Activated CD4-positive, alpha-beta memory T cell treated with anti-CD3 and anti-CD28 coated beads, Interleukin-2, amount 10 ng/mL, durations not matched to agents 7 days and 5 days (primary cell): ENCODE results near the gene TRIM44. TPM values are rescaled to one million over a fixed set of nuclear protein-coding genes. Genes with fewer than 3 reads are reported as not detected.
"Not testable (repeated sequence)": the region's sequence is repeated elsewhere in the genome, so short reads cannot be mapped to it uniquely, and the experiment has no call there.

Experiments used
- CTCF ChIA-PET: fragments of 350-600 bp; sonication (Branson Sonifier 250); formaldehyde crosslinking; loops from one replicate; lab custom pipeline; 2021; ENCODE audit warnings: antibody characterized with exemption, inconsistent platforms; lab: Charles Lee
- POLR2A ChIA-PET: fragments of 350-600 bp; sonication (Branson Sonifier 250); formaldehyde crosslinking; loops from one replicate; lab custom pipeline; 2021; ENCODE audit warnings: antibody characterized with exemption; lab: Charles Lee
- DNase-seq: peaks from one replicate; pipeline ENCODE4 v3.0.0-alpha.2; 2020
- H3K27ac Mint-ChIP-seq: one replicate; pipeline ENCODE4 v1.8.0; 2021; ENCODE audit warnings: mild to moderate bottlenecking, mixed read lengths
- H3K27me3 Mint-ChIP-seq: one replicate; pipeline ENCODE4 v1.8.0; 2021; ENCODE audit warnings: mixed read lengths
- H3K36me3 Mint-ChIP-seq: one replicate; pipeline ENCODE4 v1.8.0; 2021; ENCODE audit warnings: low read depth, mixed read lengths
- H3K4me1 Mint-ChIP-seq: one replicate; pipeline ENCODE4 v1.8.0; 2021; ENCODE audit warnings: mixed read lengths
- H3K4me3 Mint-ChIP-seq: one replicate; pipeline ENCODE4 v1.8.0; 2021; ENCODE audit warnings: mild to moderate bottlenecking, mixed read lengths
- H3K9me3 Mint-ChIP-seq: one replicate; pipeline ENCODE4 v1.8.0; 2021; ENCODE audit warnings: mixed read lengths
- total RNA-seq, 2 experiments: library from RNA; stranded (reverse); gene quantifications; one replicate each; pipeline ENCODE4 v1.2.3, GENCODE V29; 2021

The TRIM44 gene
- total RNA-seq, 2 experiments from 2014 or later, result 17.7 to 20.8 TPM

DNA sequence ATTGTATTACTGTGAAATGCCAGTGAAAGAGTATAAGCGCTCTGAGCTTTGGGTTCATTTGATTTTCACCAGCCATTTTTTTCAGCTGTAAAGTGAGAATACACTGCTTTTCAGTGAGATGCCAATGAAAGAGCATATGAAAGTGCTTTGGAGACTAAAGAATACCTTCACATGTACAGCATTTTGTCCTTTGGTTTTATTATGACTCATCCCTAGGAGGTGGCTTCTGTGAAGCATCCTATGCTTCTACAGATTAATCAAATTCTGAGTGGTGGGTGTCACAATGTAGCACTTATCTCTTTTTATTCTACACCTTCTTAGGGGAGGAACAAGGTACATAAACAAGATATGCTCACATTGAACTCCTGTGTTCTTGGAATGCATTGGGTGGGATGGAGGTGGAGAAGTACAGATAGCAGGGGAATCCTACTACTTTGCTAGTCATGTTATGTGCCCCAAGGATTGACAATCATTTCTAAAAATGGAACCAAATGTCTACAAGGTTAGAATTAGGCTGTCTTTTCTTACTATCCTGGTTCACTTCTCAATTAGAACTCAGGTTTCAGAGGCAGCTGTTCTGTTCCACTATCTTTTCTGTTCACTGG is 18.7 kb downstream of the TRIM44 start:
- DNase-seq, result no peak
- Mint-ChIP-seq H3K4me1 (peaks cover 7% of the 10 kb centered on the region), H3K27me3 (no peaks in the 10 kb centered on the region), H3K36me3 (no peaks in the 10 kb centered on the region), H3K9me3 (no peaks in the 10 kb centered on the region), H3K27ac (no peak overlapping the region), H3K4me3 (no peak overlapping the region)
- ChIA-PET POLR2A (no interaction called here), CTCF (no interaction called here)

DNA sequence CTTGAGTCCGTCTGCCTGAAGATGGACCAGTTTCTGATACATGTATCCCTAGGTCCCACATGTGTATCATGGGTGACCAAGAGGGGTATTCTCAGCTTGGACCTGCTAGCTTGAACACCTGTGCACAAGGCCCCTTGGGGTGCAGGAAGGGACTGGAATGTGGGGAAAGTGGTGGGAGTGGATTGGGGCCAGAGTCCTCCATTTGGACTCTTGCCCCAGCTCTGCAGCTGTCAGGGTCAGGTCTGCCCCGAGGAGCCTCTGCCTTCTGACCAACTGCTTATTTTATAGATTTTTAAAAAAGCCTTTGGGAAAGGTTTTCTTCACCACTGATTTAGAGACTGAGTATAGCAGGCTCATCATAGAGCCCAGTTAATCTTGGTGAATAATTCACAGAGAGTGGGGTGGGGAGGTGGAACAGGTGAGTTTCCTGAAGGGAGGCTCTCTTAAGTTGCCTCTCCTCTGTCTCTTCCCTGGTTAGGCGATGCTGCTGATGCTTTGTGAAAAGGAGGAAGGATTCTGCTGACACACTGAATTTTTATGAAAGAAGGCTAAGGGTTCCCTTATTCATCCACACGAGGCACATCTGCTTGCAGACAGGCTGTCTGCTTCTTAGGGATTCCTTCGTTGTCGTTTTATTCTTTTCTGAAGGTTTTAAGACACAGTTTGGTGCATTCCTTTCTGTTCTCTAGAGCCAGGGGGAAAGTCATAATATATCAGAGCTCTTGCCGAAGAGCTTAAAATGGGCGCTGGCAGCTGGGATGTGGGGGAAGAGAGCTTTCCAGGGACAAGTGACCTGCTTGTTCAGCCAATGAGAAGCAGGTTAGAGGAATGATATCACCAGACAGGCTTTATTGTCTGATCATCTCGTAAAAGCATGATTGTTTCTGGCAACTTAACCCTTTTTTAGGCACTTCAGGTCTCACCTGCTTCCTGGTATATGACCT is 19.9 kb downstream of the TRIM44 start:
- no peak for DNase-seq
- CTCF ChIA-PET, result interaction anchor here (0.6 to 0.7 kb wide), 2 partner anchors 33 to 245 kb away, joined by 4 read pairs; no protein-coding TSS in a partner anchor
- POLR2A ChIA-PET, result no interaction called here
- H3K27ac Mint-ChIP-seq, result no peak overlapping the region
- H3K4me3 Mint-ChIP-seq, result no peak overlapping the region
- H3K36me3 Mint-ChIP-seq, result peaks cover 7% of the 10 kb centered on the region
- no peaks in the 10 kb centered on the region for H3K9me3 Mint-ChIP-seq
- H3K27me3 Mint-ChIP-seq, result no peaks in the 10 kb centered on the region
- peaks cover 7% of the 10 kb centered on the region for H3K4me1 Mint-ChIP-seq

DNA sequence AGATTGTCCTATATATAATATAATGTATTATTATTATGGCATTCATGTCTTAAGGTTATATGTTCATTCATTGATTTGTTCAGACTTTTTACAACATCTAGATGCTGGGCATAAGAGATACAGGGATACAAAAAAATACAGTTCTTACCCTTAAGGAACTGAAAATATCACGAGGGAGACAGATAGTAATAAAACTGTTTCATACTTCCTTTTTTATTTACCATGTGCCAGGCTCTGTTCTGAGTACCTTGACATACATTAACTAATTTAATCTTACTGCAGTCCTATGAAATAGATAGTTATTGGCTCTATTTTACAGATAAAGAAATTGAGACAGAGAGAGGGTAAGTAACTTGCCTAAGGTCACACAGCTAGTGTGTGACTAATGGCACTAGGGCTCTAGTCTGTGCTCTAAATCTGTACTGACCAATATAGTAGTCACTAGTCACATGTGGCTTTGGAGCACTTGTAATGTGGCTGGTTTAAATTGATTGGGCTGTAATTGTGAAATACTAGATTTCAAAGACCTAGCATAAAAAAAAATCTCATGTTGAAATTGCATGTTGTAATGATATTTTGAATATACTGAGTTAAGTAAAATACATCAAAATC is 21.3 kb downstream of the TRIM44 start:
- ChIA-PET POLR2A (no interaction called here), CTCF (no interaction called here)
- Mint-ChIP-seq H3K36me3 (peaks cover 7% of the 10 kb centered on the region), H3K4me1 (peaks cover 8% of the 10 kb centered on the region), H3K27ac (no peak overlapping the region), H3K4me3 (no peak overlapping the region), H3K27me3 (no peaks in the 10 kb centered on the region), H3K9me3 (no peaks in the 10 kb centered on the region)
- DNase-seq, result no peak

DNA sequence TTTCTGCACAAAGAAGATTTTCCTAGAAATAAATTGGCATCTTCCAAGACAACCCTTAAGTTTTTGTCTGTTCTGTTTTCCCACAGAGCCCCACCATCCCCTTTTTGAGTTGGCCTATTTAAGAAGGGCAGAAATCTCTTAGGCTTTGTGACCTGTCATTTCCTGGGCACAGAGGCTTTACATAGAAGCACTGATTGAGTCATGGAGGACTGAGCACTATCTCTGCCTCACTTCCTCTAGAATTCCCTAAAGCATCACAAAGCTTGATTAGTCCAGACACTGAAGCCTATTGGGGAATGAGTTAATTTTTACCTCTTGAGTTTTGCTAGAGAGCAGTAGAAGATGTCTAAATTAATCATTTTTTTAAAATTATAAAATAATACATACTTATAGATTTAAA is 25.4 kb downstream of the TRIM44 start:
- Mint-ChIP-seq H3K27ac (no peak overlapping the region), H3K4me3 (no peak overlapping the region), H3K4me1 (peaks cover 1% of the 10 kb centered on the region), H3K9me3 (no peaks in the 10 kb centered on the region), H3K36me3 (peaks cover 7% of the 10 kb centered on the region), H3K27me3 (no peaks in the 10 kb centered on the region)
- CTCF ChIA-PET, result no interaction called here
- DNase-seq, result no peak
- POLR2A ChIA-PET, result no interaction called here

DNA sequence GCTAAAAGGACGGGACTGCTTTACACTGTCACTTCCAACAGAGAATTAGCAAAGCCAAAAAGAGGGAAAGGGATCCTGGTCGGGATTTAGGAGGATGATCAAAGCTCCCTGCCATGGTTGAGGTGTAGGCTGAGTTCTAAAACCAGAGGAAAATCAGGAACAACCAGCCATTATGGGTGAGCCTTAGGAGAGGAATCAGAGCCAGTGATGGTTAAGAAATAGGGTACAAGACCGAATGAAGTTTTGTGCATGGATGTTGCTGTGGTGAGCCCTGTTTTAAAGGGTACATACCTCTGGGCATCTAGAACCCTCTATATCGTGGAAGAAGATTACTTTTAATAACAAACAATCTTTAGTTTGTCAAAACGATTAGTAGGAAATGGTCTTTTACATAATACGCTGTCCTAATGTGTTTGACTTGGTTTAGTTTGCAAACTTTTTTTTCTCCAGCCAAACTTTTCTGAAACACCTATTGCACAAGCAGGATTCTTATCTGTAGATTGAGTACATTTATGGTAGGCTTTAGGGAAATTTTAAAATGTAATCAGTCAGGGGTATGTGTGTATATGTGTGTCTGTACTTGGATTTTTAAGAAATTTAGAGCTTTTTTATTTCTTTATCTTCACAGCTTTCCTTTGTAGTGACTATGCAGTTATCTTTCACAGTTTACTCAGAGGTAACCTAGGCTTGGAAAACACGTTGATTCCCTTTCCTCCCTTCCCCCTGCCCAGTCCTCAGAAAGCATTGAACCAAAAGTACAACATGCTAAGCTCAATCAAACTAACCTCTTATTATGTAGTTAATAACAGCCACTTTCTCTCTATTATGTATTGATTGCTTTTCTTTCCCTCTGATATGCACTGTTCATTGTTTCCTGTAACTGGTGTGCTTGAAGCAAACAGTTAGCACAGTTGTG is 26.8 kb downstream of the TRIM44 start:
- Mint-ChIP-seq H3K27ac (no peak overlapping the region), H3K4me1 (peaks cover 1% of the 10 kb centered on the region), H3K9me3 (peaks cover 1% of the 10 kb centered on the region), H3K36me3 (peaks cover 7% of the 10 kb centered on the region), H3K27me3 (no peaks in the 10 kb centered on the region), H3K4me3 (no peak overlapping the region)
- DNase-seq, result no peak
- CTCF ChIA-PET, result no interaction called here
- POLR2A ChIA-PET, result no interaction called here

DNA sequence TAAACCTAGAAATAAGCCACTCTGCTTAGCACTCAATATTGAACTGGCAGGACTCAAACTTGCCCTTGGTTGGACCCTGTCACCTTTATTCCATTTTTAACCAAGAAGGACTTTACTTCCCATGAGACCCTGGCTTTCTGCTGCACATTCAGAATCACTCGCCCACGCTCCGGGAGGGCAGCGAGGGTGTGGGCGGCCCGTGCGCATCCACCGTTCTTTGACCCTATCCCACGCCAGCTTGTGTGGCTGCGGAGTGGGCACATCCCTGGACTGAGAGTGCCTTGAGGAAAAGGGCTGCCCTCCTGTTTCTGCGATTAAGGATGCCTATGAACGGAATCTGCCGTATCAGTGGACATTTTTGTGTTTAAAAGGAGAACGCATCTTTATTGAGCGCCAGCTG is 39.6 kb downstream of the TRIM44 start:
- peaks cover 2% of the 10 kb centered on the region for H3K9me3 Mint-ChIP-seq
- ChIA-PET POLR2A (no interaction called here), CTCF (no interaction called here)
- no peak overlapping the region for H3K4me3 Mint-ChIP-seq
- no peak overlapping the region for H3K27ac Mint-ChIP-seq
- DNase-seq, result no peak
- no peaks in the 10 kb centered on the region for H3K27me3 Mint-ChIP-seq
- H3K4me1 Mint-ChIP-seq, result no peaks in the 10 kb centered on the region
- H3K36me3 Mint-ChIP-seq, result peaks cover 3% of the 10 kb centered on the region

DNA sequence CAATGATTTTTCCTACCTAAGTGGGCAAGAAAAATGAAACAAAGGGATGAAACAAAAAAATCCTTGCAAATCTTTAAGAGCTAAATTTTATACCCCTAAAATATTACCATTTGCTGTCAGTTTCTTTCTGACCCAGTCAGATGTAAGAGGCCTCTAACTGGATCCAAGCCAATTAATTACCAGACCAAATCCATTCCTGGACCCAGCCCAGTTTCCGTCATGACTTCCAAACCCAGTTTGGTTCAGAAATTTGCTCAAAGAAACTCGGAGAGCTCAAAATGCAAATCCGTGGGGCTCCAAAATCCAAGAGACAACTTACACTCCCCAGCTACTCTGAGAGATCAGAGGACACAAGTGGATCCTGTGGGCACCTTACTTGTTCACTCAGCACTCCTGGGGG is 46.8 kb downstream of the TRIM44 start:
- H3K9me3 Mint-ChIP-seq, result no peaks in the 10 kb centered on the region
- no peaks in the 10 kb centered on the region for H3K36me3 Mint-ChIP-seq
- DNase-seq, result no peak
- POLR2A ChIA-PET, result no interaction called here
- H3K27me3 Mint-ChIP-seq, result no peaks in the 10 kb centered on the region
- CTCF ChIA-PET, result interaction anchor here (0.7 kb wide), 1 partner anchor 12 kb away, joined by 5 read pairs; no protein-coding TSS in a partner anchor
- no peak overlapping the region for H3K27ac Mint-ChIP-seq
- no peaks in the 10 kb centered on the region for H3K4me1 Mint-ChIP-seq
- no peak overlapping the region for H3K4me3 Mint-ChIP-seq

DNA sequence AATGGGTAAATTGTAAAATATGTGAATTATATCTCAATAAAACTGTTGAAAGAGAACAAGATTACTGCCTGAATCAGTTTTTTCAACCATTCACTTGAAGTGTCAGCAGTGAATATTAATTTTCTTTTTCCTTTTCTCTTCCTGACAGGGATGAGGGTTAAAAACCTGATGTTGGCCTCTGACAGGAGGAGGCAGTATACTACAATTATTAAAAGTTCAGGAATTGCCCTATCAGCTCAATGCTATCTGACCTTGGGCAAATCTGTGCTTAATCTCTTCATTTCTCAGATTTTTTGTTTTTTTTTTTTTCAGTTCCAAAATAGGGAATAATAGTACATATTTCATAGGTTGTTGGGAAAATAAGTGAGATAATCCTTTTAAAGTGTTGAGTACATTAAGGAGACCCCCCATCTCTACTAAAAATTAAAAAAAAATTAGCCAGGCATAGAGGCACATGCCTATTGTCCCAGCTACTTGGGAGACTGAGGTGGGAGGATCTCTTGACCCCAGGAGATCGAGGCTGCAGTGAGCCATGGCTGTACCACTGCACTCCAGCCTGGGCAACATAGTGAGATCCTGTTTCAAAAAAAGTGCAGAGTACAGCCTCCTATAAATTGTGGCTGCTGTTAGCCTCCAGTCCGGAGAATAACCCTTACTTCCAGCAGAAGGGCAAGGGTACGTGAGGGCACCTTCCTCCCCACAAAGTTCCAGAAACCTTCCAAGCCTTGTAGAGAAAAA is 48.8 kb downstream of the TRIM44 start:
- CTCF ChIA-PET, result no interaction called here
- peaks cover 12% of the 10 kb centered on the region for H3K9me3 Mint-ChIP-seq
- POLR2A ChIA-PET, result no interaction called here
- H3K36me3 Mint-ChIP-seq, result no peaks in the 10 kb centered on the region
- H3K4me1 Mint-ChIP-seq, result peaks cover 6% of the 10 kb centered on the region
- no peaks in the 10 kb centered on the region for H3K27me3 Mint-ChIP-seq
- no peak overlapping the region for H3K27ac Mint-ChIP-seq
- no peak overlapping the region for H3K4me3 Mint-ChIP-seq
- no peak for DNase-seq

DNA sequence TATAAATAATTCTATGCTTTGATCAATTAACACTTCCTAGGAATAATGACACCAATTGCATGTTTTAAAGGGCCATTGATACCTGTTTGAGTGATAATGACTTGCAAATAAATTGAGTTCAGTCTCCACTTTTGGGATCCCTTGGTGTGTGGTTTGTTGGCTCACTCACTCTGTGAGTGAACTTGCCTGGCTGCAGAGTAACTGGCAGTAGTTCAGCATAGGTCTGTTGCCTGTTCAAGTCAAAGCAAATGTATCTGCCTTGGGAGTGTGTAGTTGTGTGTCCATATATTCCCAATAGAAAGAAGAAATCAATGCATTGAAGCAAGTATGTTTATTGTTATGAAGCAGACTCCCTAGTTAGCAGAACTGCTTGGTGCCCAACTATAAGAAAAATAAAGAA is 49.3 kb downstream of the TRIM44 start:
- peaks cover 6% of the 10 kb centered on the region for H3K4me1 Mint-ChIP-seq
- no peaks in the 10 kb centered on the region for H3K27me3 Mint-ChIP-seq
- H3K36me3 Mint-ChIP-seq, result no peaks in the 10 kb centered on the region
- no peak overlapping the region for H3K27ac Mint-ChIP-seq
- peaks cover 12% of the 10 kb centered on the region for H3K9me3 Mint-ChIP-seq
- no peak for DNase-seq
- no peak overlapping the region for H3K4me3 Mint-ChIP-seq
- ChIA-PET CTCF (no interaction called here), POLR2A (no interaction called here)

DNA sequence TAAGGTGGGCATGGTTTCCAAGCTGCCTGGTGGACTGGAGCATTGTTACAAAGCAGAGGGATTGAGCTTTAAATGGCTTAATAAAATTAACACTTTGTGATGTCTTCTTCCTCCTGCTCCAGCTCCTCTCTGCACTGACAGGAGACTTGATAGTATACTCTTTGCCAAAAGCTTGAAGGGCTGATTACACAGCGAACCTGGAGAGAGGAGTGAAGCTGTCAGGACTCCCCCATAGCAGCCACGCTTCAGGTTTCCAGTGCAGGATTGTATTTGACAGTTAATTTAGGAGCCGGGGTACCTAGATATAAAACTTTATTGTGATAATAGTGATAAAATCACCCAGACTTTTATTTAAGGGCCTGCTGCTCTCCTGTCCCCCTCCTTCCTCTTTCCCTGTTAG is 50.0 kb downstream of the TRIM44 start:
- POLR2A ChIA-PET, result no interaction called here
- Mint-ChIP-seq H3K4me1 (peaks cover 6% of the 10 kb centered on the region), H3K36me3 (no peaks in the 10 kb centered on the region), H3K27me3 (no peaks in the 10 kb centered on the region), H3K4me3 (no peak overlapping the region), H3K27ac (no peak overlapping the region), H3K9me3 (peaks cover 12% of the 10 kb centered on the region)
- DNase-seq, result no peak
- CTCF ChIA-PET, result no interaction called here

DNA sequence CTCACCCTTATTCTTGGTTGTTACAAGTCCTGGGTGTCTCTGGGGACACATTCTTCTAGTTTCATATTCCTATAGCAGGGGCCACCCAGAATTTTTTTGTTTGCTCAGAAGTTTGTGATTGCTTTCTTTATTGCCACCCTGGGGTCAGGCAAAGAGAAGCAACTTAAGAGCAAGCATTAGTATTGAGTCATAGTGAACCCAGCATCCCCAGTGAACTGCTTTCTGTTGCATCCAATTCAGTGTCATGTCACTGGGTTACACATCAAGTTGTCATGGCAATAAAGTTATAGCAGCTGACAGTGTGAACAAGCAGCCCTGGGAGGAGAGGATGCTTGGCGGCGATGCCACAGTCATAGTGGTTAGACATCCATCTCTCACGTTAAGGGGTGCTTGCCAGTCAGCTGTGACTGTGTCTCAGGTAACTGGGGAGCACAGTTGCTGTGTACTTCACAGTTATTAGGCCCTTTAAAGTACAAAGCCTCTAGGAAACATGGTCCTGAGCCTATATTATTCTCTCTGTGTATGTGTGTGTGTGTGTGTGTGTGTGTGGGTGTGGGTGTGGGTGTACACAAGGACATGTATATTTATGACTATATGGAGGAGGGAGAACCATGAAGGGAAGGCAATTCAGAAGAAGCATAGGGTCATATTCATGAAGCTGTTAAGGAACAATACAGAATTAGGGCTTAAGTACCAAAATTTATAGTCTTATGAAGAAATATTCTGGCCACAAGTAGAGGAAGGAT is 52.5 kb downstream of the TRIM44 start:
- no peak overlapping the region for H3K4me3 Mint-ChIP-seq
- no peaks in the 10 kb centered on the region for H3K36me3 Mint-ChIP-seq
- no peaks in the 10 kb centered on the region for H3K27me3 Mint-ChIP-seq
- peaks cover 6% of the 10 kb centered on the region for H3K4me1 Mint-ChIP-seq
- H3K27ac Mint-ChIP-seq, result no peak overlapping the region
- DNase-seq, result peak; percentile 16
- ChIA-PET POLR2A (no interaction called here), CTCF (no interaction called here)
- peaks cover 12% of the 10 kb centered on the region for H3K9me3 Mint-ChIP-seq

DNA sequence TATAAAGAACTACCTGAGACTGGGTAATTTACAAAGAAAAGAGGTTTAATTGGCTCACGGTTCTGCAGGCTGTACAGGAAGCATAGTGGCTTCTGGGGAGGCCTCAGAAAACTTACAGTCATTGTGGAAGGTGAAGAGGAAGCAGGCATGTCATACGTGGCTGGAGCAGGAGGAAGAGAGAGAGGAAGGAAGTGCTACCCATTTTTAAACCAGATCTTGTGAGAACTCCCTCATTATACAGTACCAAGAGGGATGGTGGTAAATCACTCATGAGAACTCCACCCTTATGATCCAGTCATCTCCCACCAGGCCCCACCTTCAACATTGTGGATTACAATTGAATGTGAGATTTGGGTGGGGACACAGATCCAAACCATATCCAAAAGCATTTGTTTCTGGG is 53.1 kb downstream of the TRIM44 start:
- H3K36me3 Mint-ChIP-seq, DNase-seq, H3K27ac Mint-ChIP-seq, H3K27me3 Mint-ChIP-seq, H3K4me1 Mint-ChIP-seq, H3K4me3 Mint-ChIP-seq, POLR2A ChIA-PET, CTCF ChIA-PET: not testable (repeated sequence)
- H3K9me3 Mint-ChIP-seq, result peaks cover 12% of the 10 kb centered on the region
